H1 (cell line): Measurements from ENCODE around the gene UBE2L6. TPM values are rescaled to one million over a fixed set of nuclear protein-coding genes. Genes with fewer than 3 reads are reported as not detected.

ENCODE experiments used
- CTCF ChIA-PET: fragments of 300-600 bp; sonication (Branson Sonifier 250); formaldehyde crosslinking; loops from one replicate; lab custom pipeline; 2021; ENCODE audit not compliant: partially characterized antibody; lab: Charles Lee
- POLR2A ChIA-PET: fragments of 300-600 bp; sonication (Branson Sonifier 250); formaldehyde crosslinking; loops from one replicate; lab custom pipeline; 2021; ENCODE audit warnings: inconsistent platforms; ENCODE audit not compliant: partially characterized antibody; lab: Charles Lee
- DNase-seq, 2 experiments: peaks; one replicate each; pipeline versions ENCODE4 v3.0.0 to v3.0.0-alpha.2; 2010 to 2022; ENCODE audit warnings: low spot score in 2 of 2, low read depth in 1 of 2, mixed read lengths in 1 of 2
- FAIRE-seq: peaks from 2 replicates; lab custom pipeline; 2011; peaks lifted over from hg19 to GRCh38; lab: Jason Lieb, UNC
- H2AFZ ChIP-seq: 2 replicates; pipeline ENCODE4 v1.8.1; 2012; ENCODE audit warnings: low read length, inconsistent platforms
- H2AK5ac ChIP-seq: 2 replicates; pipeline ENCODE4 v1.6.1; 2013; ENCODE audit warnings: low read depth, low read length
- H2BK120ac ChIP-seq: replicated peaks from 2 replicates; pipeline ENCODE3; 2013; ENCODE audit warnings: low read depth, low read length, inconsistent platforms
- H2BK12ac ChIP-seq: 2 replicates; pipeline ENCODE4 v1.6.1; 2013; ENCODE audit warnings: low read depth, low read length
- H2BK15ac ChIP-seq: 2 replicates; pipeline ENCODE4 v1.6.1; 2013; ENCODE audit warnings: low read length
- H2BK20ac ChIP-seq: 2 replicates; pipeline ENCODE4 v1.6.1; 2013; ENCODE audit warnings: low read length
- H2BK5ac ChIP-seq: 2 replicates; pipeline ENCODE4 v1.6.1; 2013; ENCODE audit warnings: low read depth, low read length
- H3K14ac ChIP-seq: 2 replicates; pipeline ENCODE4 v1.6.1; 2013; ENCODE audit warnings: inconsistent platforms; ENCODE audit not compliant: insufficient read length
- H3K18ac ChIP-seq: 2 replicates; pipeline ENCODE4 v1.6.1; 2013; ENCODE audit warnings: low read length; ENCODE audit errors: extremely low read depth
- H3K23ac ChIP-seq: 2 replicates; pipeline ENCODE4 v1.6.1; 2013; ENCODE audit warnings: inconsistent platforms; ENCODE audit not compliant: insufficient read length
- H3K23me2 ChIP-seq: 2 replicates; pipeline ENCODE4 v1.6.1; 2013; ENCODE audit warnings: low read depth, low read length
- H3K27ac ChIP-seq: 2 replicates; pipeline ENCODE4 v1.6.1; 2011; ENCODE audit warnings: low read depth, low read length, inconsistent platforms
- H3K27me3 ChIP-seq, 4 experiments: replicated peaks in 1 of 4; 1 replicate in 1 of 4; 2 replicates in 3 of 4; pipeline versions ENCODE4 v1.6.1 to v1.8.1; 2011 to 2013; ENCODE audit warnings: low read length in 3 of 4, mild to moderate bottlenecking in 3 of 4, inconsistent platforms in 2 of 4, mixed read lengths in 2 of 4, moderate library complexity in 1 of 4; ENCODE audit not compliant: control insufficient read depth in 3 of 4, insufficient read depth in 3 of 4; ENCODE audit errors: extremely low read depth in 1 of 4
- H3K36me3 ChIP-seq, 4 experiments: 2 replicates each; pipeline versions ENCODE4 v1.6.1 to v1.8.1; 2011 to 2013; ENCODE audit warnings: mild to moderate bottlenecking in 4 of 4, low read length in 3 of 4, moderate library complexity in 2 of 4, control low read depth in 1 of 4, inconsistent platforms in 1 of 4; ENCODE audit not compliant: insufficient read depth in 4 of 4, control insufficient read depth in 2 of 4
- H3K4ac ChIP-seq: replicated peaks from 2 replicates; pipeline ENCODE3; 2013; ENCODE audit warnings: low read length, low read depth, mixed read lengths, inconsistent platforms; ENCODE audit not compliant: insufficient read length
- H3K4me1 ChIP-seq, 4 experiments: replicated peaks in 1 of 4; 1 replicate in 1 of 4; 2 replicates in 3 of 4; pipeline versions ENCODE4 v1.6.1 to v1.8.1; 2011 to 2013; ENCODE audit warnings: low read length in 3 of 4, inconsistent platforms in 2 of 4, mixed read lengths in 1 of 4; ENCODE audit not compliant: insufficient read depth in 4 of 4, control insufficient read depth in 3 of 4
- H3K4me2 ChIP-seq, 2 experiments: 2 replicates each; pipeline versions ENCODE4 v1.6.1 to v1.8.1; 2011 to 2013; ENCODE audit warnings: low read depth in 2 of 2, low read length in 2 of 2, control low read depth in 1 of 2, inconsistent platforms in 1 of 2, mild to moderate bottlenecking in 1 of 2; ENCODE audit not compliant: insufficient read depth in 1 of 2
- H3K4me3 ChIP-seq, 4 experiments: fragments of 200-600, 300-600 bp in 1 of 4; sonication (generic), shearing (Covaris generic), sonication (Bioruptor Twin) in 1 of 4; 2 replicates each; pipeline versions ENCODE4 v1.5.1 to v1.8.1; 2011 to 2016; ENCODE audit warnings: low read length in 4 of 4, low read depth in 3 of 4, control low read depth in 2 of 4, inconsistent platforms in 2 of 4, mild to moderate bottlenecking in 2 of 4, mixed read lengths in 1 of 4, moderate library complexity in 1 of 4; ENCODE audit not compliant: insufficient read depth in 2 of 4; ENCODE audit errors: extremely low read depth in 1 of 4
- H3K56ac ChIP-seq: replicated peaks from 2 replicates; pipeline ENCODE3; 2013; ENCODE audit warnings: low read depth, mild to moderate bottlenecking, mixed read lengths, low read length, inconsistent platforms; ENCODE audit not compliant: insufficient read length
- H3K79me1 ChIP-seq: 2 replicates; pipeline ENCODE4 v1.6.1; 2013; ENCODE audit warnings: low read depth, low read length, control low read depth
- H3K79me2 ChIP-seq, 2 experiments: 2 replicates each; pipeline versions ENCODE4 v1.6.1 to v1.8.1; 2012 to 2013; ENCODE audit warnings: low read length in 2 of 2, mild to moderate bottlenecking in 2 of 2, inconsistent platforms in 1 of 2; ENCODE audit not compliant: insufficient read depth in 2 of 2, control insufficient read depth in 1 of 2
- H3K9ac ChIP-seq, 4 experiments: replicated peaks in 1 of 4; 1 replicate in 1 of 4; 2 replicates in 3 of 4; pipeline versions ENCODE4 v1.6.1 to v1.8.1; 2011 to 2013; ENCODE audit warnings: low read depth in 3 of 4, low read length in 3 of 4, control low read depth in 2 of 4, mild to moderate bottlenecking in 2 of 4, moderate library complexity in 2 of 4, inconsistent platforms in 1 of 4; ENCODE audit errors: extremely low read depth in 1 of 4
- H3K9me3 ChIP-seq, 2 experiments: 2 replicates each; pipeline versions ENCODE4 v1.6.1 to v1.8.1; 2012 to 2013; ENCODE audit warnings: mild to moderate bottlenecking in 2 of 2, moderate library complexity in 2 of 2, control low read depth in 1 of 2, inconsistent platforms in 1 of 2, low read depth in 1 of 2, low read length in 1 of 2, mixed read lengths in 1 of 2; ENCODE audit not compliant: insufficient read depth in 2 of 2
- H4K20me1 ChIP-seq, 2 experiments: replicated peaks in 1 of 2; 2 replicates each; pipeline versions ENCODE3 to v1.8.1; 2011 to 2013; ENCODE audit warnings: inconsistent platforms in 2 of 2, low read length in 2 of 2, mild to moderate bottlenecking in 1 of 2; ENCODE audit not compliant: insufficient read depth in 2 of 2, control insufficient read depth in 1 of 2
- H4K5ac ChIP-seq: 2 replicates; pipeline ENCODE4 v1.6.1; 2013; ENCODE audit warnings: low read length, low read depth, mixed read lengths, inconsistent platforms; ENCODE audit not compliant: insufficient read length
- H4K8ac ChIP-seq: 2 replicates; pipeline ENCODE4 v1.8.0; 2013; ENCODE audit warnings: mild to moderate bottlenecking, moderate library complexity, low read length, inconsistent platforms; ENCODE audit not compliant: insufficient read depth; ENCODE audit errors: extremely low read depth
- H4K91ac ChIP-seq: replicated peaks from 2 replicates; pipeline ENCODE3; 2013; ENCODE audit warnings: low read length, mixed read lengths, inconsistent platforms; ENCODE audit not compliant: insufficient read length
- ATF2 ChIP-seq: IDR thresholded peaks from 2 replicates; pipeline ENCODE4 v1.6.1; 2012; ENCODE audit warnings: low read length, inconsistent platforms
- BCL11A ChIP-seq, 2 experiments: IDR thresholded peaks; one replicate each; pipeline ENCODE4 v1.6.1; 2011; ENCODE audit warnings: low read depth in 2 of 2, low read length in 2 of 2, mild to moderate bottlenecking in 2 of 2
- JUND ChIP-seq: IDR thresholded peaks from 2 replicates; pipeline ENCODE4 v1.6.1; 2011; ENCODE audit warnings: mild to moderate bottlenecking, improper control_type of control experiment, low read length
- KDM1A ChIP-seq: fragments of 200-600, 300-600 bp; sonication (generic); IDR thresholded peaks from 2 replicates; pipeline ENCODE4 v1.7.1; 2016; ENCODE audit warnings: mild to moderate bottlenecking, low read length, borderline replicate concordance
- RAD21 ChIP-seq, 2 experiments: IDR thresholded peaks in 1 of 2; conservative IDR thresholded peaks in 1 of 2; 2 replicates each; pipeline ENCODE4 v1.6.1; 2011; ENCODE audit warnings: low read depth in 2 of 2, low read length in 2 of 2, improper control_type of control experiment in 1 of 2, inconsistent platforms in 1 of 2, mild to moderate bottlenecking in 1 of 2, moderate library complexity in 1 of 2
- RXRA ChIP-seq: IDR thresholded peaks from 2 replicates; pipeline ENCODE4 v1.6.1; 2011; ENCODE audit warnings: low read depth, mild to moderate bottlenecking, low read length, moderate library complexity; ENCODE audit not compliant: insufficient read depth
- SIN3A ChIP-seq, 2 experiments: IDR thresholded peaks in 1 of 2; conservative IDR thresholded peaks in 1 of 2; 2 replicates each; pipeline ENCODE4 v1.6.1; 2011 to 2012; ENCODE audit warnings: low read length in 2 of 2, improper control_type of control experiment in 1 of 2, low read depth in 1 of 2, mild to moderate bottlenecking in 1 of 2
- TAF1 ChIP-seq: IDR thresholded peaks from 2 replicates; pipeline ENCODE4 v1.6.1; 2011; ENCODE audit warnings: mild to moderate bottlenecking, low read depth, low read length
- YY1 ChIP-seq: IDR thresholded peaks from 2 replicates; pipeline ENCODE4 v1.6.1; 2011; ENCODE audit warnings: low read depth, mild to moderate bottlenecking, low read length
- WGBS, 2 experiments: shearing (Covaris generic) in 1 of 2; methylation state at CpG; one replicate each; pipeline versions ENCODE4 v1.1.6 to v1.1.7; 2013 to 2015; ENCODE audit warnings: low lambda C conversion rate in 2 of 2, mixed read lengths in 2 of 2, inconsistent platforms in 1 of 2, low coverage in 1 of 2, missing lambda C conversion rate in 1 of 2; ENCODE audit not compliant: insufficient replicate concordance in 2 of 2, insufficient coverage in 1 of 2, insufficient read length in 1 of 2; ENCODE audit errors: extremely low coverage in 1 of 2, missing lambda C conversion rate in 1 of 2; 5-methylcytosine and 5-hydroxymethylcytosine counted together
- polyA plus RNA-seq, 7 experiments: library from polyadenylated mRNA; depleted of rRNA in 3 of 7; stranded (reverse) in 5 of 7; unstranded in 2 of 7; fragments of >200 nt in 5 of 7; fragments of 200-250 nt in 2 of 7; gene quantifications; 1 replicate in 5 of 7; 2 replicates in 1 of 7; 4 replicates in 1 of 7; pipeline versions ENCODE4 v1.2.1 to v1.2.3, GENCODE V29; 2011 to 2013; ENCODE audit warnings: missing spikeins in 2 of 7, mixed read lengths in 2 of 7
- total RNA-seq: library from RNA; stranded (reverse); fragmentation: NEBNext Ultra II Directional; extraction: Animal tissue kit (Norgen Biotek cat#: 25700); gene quantifications from 2 replicates; pipeline ENCODE4 v1.2.1, GENCODE V29; 2021

The UBE2L6 gene
- total and polyA plus RNA-seq, 2 of the 8 experiments (the other 6 are each of a cell fraction or from before 2014, with no cell fraction given): 67.8 to 89.2 TPM

DNA sequence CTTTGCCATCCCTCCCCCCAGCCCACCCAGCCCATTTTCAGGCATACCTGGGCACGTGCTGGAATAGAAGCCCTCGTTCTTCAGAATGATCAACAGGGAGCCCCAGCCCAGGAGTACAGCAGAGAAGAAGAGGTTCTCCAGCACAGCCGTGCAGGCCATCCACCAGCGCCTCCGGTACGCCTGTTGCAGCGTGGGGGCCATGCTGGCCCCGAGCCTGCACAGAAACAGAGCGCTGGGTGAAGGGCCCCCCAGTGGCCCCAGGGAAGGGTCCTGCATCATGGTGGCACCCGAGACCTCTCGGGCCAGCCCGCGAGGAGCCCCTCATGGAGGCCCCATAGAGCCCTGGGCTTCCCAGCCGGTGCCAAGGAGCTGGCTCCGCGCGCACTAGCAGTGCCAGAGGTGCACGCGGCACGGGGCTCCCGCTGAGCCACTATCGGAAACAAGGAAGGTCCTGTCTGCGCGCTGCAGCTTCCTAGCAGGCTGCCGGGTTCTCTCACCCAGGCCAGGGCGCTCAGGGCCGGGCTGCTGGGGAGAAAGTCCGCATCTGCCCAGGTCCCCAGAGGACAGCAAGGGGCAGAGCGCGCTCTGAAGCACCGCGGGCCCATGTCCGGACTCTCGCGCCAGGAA lies 53.4 kb downstream of the UBE2L6 start:
- no peak overlapping the region for H3K14ac ChIP-seq
- CTCF ChIA-PET: interaction anchor here (0.7 to 25.4 kb wide), 10 partner anchors 13 to 168 kb away, joined by 3 to 1146 read pairs (median 4); partner anchors contain the start of gene TIMM10
- POLR2A ChIA-PET: interaction anchor here (0.9 to 8.4 kb wide), 22 partner anchors 9 to 227 kb away, joined by 3 to 110 read pairs (median 8); partner anchors contain the start of genes RTN4RL2, SELENOH, SMTNL1 and TIMM10
- peaks cover 3 to 10% (median 5%) of the 10 kb centered on the region in 4 experiments for H3K4me1 ChIP-seq
- H3K27ac ChIP-seq: no peak overlapping the region
- peak overlapping the region; percentile 22 for H4K91ac ChIP-seq
- H2BK15ac ChIP-seq: no peak overlapping the region
- peaks cover 0 to 21% (median 10%) of the 10 kb centered on the region in 4 experiments; a peak in 4 of 7 replicates for H3K27me3 ChIP-seq
- peak overlapping the region; percentile 46 to 77 (median 56); a peak in 6 of 7 replicates for H3K9ac ChIP-seq
- H3K4me3 ChIP-seq: peak overlapping the region; percentile 49 to 76 (median 68)
- no peak for FAIRE-seq
- H4K8ac ChIP-seq: peak overlapping the region; percentile 91
- H2BK12ac ChIP-seq: peak overlapping the region; percentile 60; the same call in 1 of the 2 replicates
- H3K23ac ChIP-seq: no peak overlapping the region
- no peaks in the 10 kb centered on the region for H3K9me3 ChIP-seq
- H4K20me1 ChIP-seq: peaks cover 2 to 3% of the 10 kb centered on the region in 2 experiments
- H3K18ac ChIP-seq: peak overlapping the region; percentile 87
- H3K4ac ChIP-seq: peak overlapping the region; percentile 66
- H2AFZ ChIP-seq: peak overlapping the region; percentile 48; the same call in 1 of the 2 replicates
- H2BK120ac ChIP-seq: no peak overlapping the region
- no peak for DNase-seq
- no peak overlapping the region for H4K5ac ChIP-seq
- peak overlapping the region; percentile 8 for H3K56ac ChIP-seq
- H3K79me2 ChIP-seq: peaks cover 0 to 17% of the 10 kb centered on the region in 2 experiments; a peak in 3 of 4 replicates
- H3K79me1 ChIP-seq: 0 out of 2 replicates have a peak, but pooled peaks cover 2% of the 10 kb centered on the region
- WGBS, 2 experiments: 8% methylated on average over 35 of the region's 35 CpGs; no CpG with 5 or more reads in 1 of the 2 experiments
- no peaks in the 10 kb centered on the region for H3K36me3 ChIP-seq
- 0 out of 2 replicates have a peak overlapping the region, but pooled peaks have one; percentile 13 for H2AK5ac ChIP-seq
- no peak overlapping the region for H2BK5ac ChIP-seq
- H2BK20ac ChIP-seq: no peak overlapping the region
- peaks cover 19% of the 10 kb centered on the region; the same call in 1 of the 2 replicates for H3K23me2 ChIP-seq
- peak overlapping the region; percentile 56 to 95 for H3K4me2 ChIP-seq
- TF ChIP-seq BCL11A (IDR thresholded peaks at IDR 0.05; ENCODE audit: low read depth in 2 of 2, low read length in 2 of 2): no peak
- TF ChIP-seq KDM1A: no peak
- no peak for TF ChIP-seq RXRA
- 0 out of 2 replicates have a peak, but pooled peaks have one; percentile 11 for TF ChIP-seq YY1
- no peak for TF ChIP-seq JUND
- no peak for TF ChIP-seq ATF2
- TF ChIP-seq TAF1: no peak
- TF ChIP-seq RAD21 (IDR thresholded peaks at IDR 0.05 in 1 of 2, conservative IDR thresholded peaks at IDR 0.05 in 1 of 2; ENCODE audit: low read depth in 2 of 2, low read length in 2 of 2): no peak
- no peak for TF ChIP-seq SIN3A (conservative IDR thresholded peaks at IDR 0.05 in 1 of 2, IDR thresholded peaks at IDR 0.05 in 1 of 2; ENCODE audit: low read depth in 1 of 2, low read length in 2 of 2)
